Measurements from ENCODE around the gene LDB2. TPM values are rescaled to one million over a fixed set of nuclear protein-coding genes. Genes with fewer than 3 reads are reported as not detected.

LDB2 gene
- polyA plus RNA-seq, 3 donors, result not detected

DNA sequence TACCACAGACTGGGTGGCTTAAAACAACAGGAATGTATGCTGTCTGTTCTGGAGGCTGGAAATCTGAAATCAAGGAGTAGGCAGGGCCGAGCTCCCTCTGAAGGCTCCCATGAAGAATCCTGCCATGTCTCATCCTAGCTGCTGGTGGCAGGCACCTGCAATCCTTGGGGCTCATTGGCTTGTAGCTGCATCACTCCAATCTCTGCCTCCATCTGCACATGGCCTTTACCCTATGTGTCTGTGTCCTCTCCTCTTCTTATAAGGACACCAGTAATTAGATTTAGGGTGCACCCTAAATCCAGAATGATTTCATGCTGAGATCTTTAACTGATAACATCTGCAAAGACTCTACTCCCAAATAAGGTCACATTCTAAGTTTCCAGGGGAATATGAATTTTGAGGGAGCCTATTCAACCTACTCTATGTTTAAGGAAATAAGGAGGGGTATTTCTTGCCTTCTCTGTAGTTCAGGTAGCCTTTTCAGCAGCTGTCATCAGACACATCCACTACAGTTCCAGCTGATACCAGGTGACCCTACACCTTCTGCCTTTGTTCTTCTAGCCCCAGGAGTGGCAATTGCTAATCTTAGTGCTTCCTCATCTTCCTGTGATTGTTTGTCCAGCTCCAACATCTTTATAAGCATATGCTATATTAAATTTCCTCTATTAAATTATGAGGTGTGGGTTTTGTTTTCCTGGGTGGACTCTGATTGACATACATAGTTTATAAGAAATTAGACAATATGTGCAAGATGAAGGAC is 377.1 kb downstream of the LDB2 start:
- intact Hi-C loops (cut with micrococcal nuclease), result no loop called here
- H3K36me3 Mint-ChIP-seq, result no peaks in the 10 kb centered on the region
- Histone ChIP-seq H3K27me3 (ENCODE audit: control insufficient read depth in 2 of 2, insufficient read depth in 2 of 2, low read length in 2 of 2) (no peaks in the 10 kb centered on the region), H3K4me3 (replicated peaks in 1 of 3; ENCODE audit: low read depth in 2 of 3, low read length in 3 of 3) (no peak overlapping the region), H3K27ac (ENCODE audit: low read depth in 1 of 2, low read length in 2 of 2) (no peak overlapping the region), H2AFZ (ENCODE audit: insufficient read depth, low read depth, low read length, poor library complexity, severe bottlenecking) (no peak overlapping the region), H4K20me1 (ENCODE audit: insufficient read depth, low read length) (no peaks in the 10 kb centered on the region), H3K9me3 (replicated peaks in 1 of 2; ENCODE audit: control insufficient read depth in 1 of 2, insufficient read depth in 1 of 2, low read length in 2 of 2) (no peaks in the 10 kb centered on the region), H3K4me1 (ENCODE audit: control insufficient read depth in 1 of 2, insufficient read depth in 2 of 2, low read length in 2 of 2) (no peaks in the 10 kb centered on the region), H3K4me2 (replicated peaks; ENCODE audit: extremely low read depth, low read length, poor library complexity, severe bottlenecking) (no peak overlapping the region), H3K36me3 (replicated peaks in 1 of 2; ENCODE audit: control insufficient read depth in 1 of 2, insufficient read depth in 2 of 2, low read length in 2 of 2) (no peaks in the 10 kb centered on the region), H3K79me2 (ENCODE audit: insufficient read depth, low read length) (no peaks in the 10 kb centered on the region), H3K9ac (ENCODE audit: insufficient read depth, low read length, poor library complexity, severe bottlenecking) (no peak overlapping the region)
- peaks cover 0 to 2% (median 1%) of the 10 kb centered on the region in 3 donors for H3K27me3 Mint-ChIP-seq (ENCODE audit: low read depth in 3 of 3)
- no peak overlapping the region for H3K4me3 Mint-ChIP-seq
- 86% methylated on average over 1 of the region's 1 CpG for WGBS (ENCODE audit: insufficient coverage)
- H3K27ac Mint-ChIP-seq, result no peak overlapping the region
- TF ChIP-seq, protein P1, sequence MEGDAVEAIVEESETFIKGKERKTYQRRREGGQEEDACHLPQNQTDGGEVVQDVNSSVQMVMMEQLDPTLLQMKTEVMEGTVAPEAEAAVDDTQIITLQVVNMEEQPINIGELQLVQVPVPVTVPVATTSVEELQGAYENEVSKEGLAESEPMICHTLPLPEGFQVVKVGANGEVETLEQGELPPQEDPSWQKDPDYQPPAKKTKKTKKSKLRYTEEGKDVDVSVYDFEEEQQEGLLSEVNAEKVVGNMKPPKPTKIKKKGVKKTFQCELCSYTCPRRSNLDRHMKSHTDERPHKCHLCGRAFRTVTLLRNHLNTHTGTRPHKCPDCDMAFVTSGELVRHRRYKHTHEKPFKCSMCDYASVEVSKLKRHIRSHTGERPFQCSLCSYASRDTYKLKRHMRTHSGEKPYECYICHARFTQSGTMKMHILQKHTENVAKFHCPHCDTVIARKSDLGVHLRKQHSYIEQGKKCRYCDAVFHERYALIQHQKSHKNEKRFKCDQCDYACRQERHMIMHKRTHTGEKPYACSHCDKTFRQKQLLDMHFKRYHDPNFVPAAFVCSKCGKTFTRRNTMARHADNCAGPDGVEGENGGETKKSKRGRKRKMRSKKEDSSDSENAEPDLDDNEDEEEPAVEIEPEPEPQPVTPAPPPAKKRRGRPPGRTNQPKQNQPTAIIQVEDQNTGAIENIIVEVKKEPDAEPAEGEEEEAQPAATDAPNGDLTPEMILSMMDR (IDR thresholded peaks at IDR 0.05), result no peak
- no peaks in the 10 kb centered on the region for H3K9me3 Mint-ChIP-seq
- DNase-seq, result no peak
- no peaks in the 10 kb centered on the region for H3K4me1 Mint-ChIP-seq

DNA sequence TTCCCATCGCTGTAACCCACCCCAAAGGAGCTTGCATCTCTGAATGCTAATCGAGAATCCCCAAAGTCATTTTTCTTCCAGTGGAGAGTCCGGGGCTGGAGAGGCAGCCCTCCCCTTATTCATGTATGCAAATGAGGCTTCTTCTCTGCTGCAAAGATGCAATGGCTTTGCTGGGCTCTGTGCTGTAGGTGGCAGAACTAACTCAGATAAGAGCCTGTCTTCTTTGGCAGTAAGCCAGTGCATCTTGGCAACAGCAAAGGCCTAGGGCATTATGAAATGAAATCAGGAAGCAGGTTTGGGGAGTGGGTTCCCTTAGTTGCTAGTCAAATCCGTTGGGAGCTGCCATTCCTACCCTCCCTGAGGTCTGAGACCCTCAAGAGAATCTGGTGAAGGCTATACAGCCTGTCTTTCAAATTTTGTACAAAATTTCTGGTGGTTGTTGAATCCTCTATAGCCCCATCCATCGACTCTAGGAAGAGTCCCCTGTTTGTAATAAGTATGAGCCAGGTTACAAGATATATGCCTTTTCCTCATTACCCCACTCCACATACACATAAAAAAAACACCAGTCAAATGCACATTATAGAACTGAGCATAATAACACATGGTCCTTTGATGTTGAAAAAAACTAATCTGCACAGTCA is 381.5 kb downstream of the LDB2 start:
- no peak overlapping the region for H3K4me2 ChIP-seq (replicated peaks; ENCODE audit: extremely low read depth, low read length, poor library complexity, severe bottlenecking)
- H3K9ac ChIP-seq (ENCODE audit: insufficient read depth, low read length, poor library complexity, severe bottlenecking), result no peak overlapping the region
- no peaks in the 10 kb centered on the region for H3K79me2 ChIP-seq (ENCODE audit: insufficient read depth, low read length)
- no peak for DNase-seq
- TF ChIP-seq, protein P1 (IDR thresholded peaks at IDR 0.05), result no peak
- no peaks in the 10 kb centered on the region for H4K20me1 ChIP-seq (ENCODE audit: insufficient read depth, low read length)
- H3K4me3 ChIP-seq (replicated peaks in 1 of 3; ENCODE audit: low read depth in 2 of 3, low read length in 3 of 3), result no peak overlapping the region
- H3K4me1 Mint-ChIP-seq, result no peaks in the 10 kb centered on the region
- no peaks in the 10 kb centered on the region for H3K9me3 ChIP-seq (replicated peaks in 1 of 2; ENCODE audit: control insufficient read depth in 1 of 2, insufficient read depth in 1 of 2, low read length in 2 of 2)
- H3K27me3 ChIP-seq (ENCODE audit: control insufficient read depth in 2 of 2, insufficient read depth in 2 of 2, low read length in 2 of 2), result no peaks in the 10 kb centered on the region
- 37% methylated on average over 2 of the region's 5 CpGs for WGBS (ENCODE audit: insufficient coverage)
- no peak overlapping the region for H2AFZ ChIP-seq (ENCODE audit: insufficient read depth, low read depth, low read length, poor library complexity, severe bottlenecking)
- H3K4me1 ChIP-seq (ENCODE audit: control insufficient read depth in 1 of 2, insufficient read depth in 2 of 2, low read length in 2 of 2), result no peaks in the 10 kb centered on the region
- H3K27ac ChIP-seq (ENCODE audit: low read depth in 1 of 2, low read length in 2 of 2), result no peak overlapping the region
- no peak overlapping the region for H3K27ac Mint-ChIP-seq
- no peaks in the 10 kb centered on the region for H3K36me3 ChIP-seq (replicated peaks in 1 of 2; ENCODE audit: control insufficient read depth in 1 of 2, insufficient read depth in 2 of 2, low read length in 2 of 2)
- no peaks in the 10 kb centered on the region for H3K36me3 Mint-ChIP-seq
- intact Hi-C loops (cut with micrococcal nuclease), result no loop called here
- H3K27me3 Mint-ChIP-seq (ENCODE audit: low read depth in 3 of 3), result peaks cover 0 to 4% (median 0%) of the 10 kb centered on the region in 3 donors
- H3K4me3 Mint-ChIP-seq, result no peak overlapping the region
- H3K9me3 Mint-ChIP-seq, result no peaks in the 10 kb centered on the region

All from CD14-positive monocyte (primary cell).